HG03025 (cell line): ENCODE results near the gene CHCHD10.

Experiments used
- ATAC-seq: cut with Tn5 transposase; IDR thresholded peaks from one replicate; pipeline ENCODE4 v1.9.1; 2021; ENCODE audit warnings: mild to moderate bottlenecking, moderate library complexity; ENCODE audit not compliant: unreplicated experiment, low FRiP score

Gene CHCHD10

DNA sequence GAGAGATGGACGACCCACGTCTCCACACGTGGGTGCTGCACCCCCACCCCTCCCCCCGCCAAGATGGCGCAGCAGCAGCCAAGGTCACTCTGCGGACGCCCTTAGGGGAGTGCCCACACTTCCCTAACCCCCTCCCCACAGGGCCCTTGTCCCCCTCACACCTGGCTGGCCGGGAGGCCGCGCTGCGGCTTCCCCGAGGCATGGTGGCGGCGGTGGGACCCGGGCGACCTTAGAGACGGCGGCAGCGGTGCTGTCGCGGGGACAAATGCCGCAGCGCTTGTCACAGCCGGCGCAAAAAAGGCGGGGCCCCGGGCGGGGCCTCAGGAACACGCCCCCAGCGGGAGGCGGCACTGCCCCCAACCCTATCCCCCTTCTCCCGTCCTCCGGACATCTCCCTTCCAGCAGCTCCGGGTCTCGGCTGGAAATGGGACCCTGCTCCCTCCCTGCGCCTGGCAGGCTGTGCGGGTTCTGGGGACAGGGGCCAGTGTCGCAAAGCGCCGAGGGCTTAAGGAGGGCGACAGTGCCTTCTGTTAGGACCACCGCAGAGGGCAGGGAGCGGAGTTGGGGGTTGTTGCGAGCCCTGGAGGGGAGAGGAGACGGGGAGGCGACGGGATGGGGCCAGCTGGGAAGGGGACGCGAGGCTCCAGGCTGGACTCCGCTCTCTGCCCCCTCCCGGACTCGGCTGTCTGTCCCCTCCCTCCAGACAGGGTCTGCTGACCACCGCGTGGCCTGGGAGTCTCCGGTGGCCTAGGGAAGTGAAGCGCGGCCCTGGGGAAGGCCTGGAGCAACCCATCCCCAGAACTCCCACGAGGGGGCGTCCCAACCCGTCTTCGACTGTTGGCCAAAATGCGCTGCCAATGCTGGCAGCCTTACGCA, at the start of gene CHCHD10:
CHCHD10 (minus strand) TSS at position 300 of the 876 bp plus-strand sequence; CDS start at position 202, 98 bp downstream.
- ATAC-seq, result no peak

DNA sequence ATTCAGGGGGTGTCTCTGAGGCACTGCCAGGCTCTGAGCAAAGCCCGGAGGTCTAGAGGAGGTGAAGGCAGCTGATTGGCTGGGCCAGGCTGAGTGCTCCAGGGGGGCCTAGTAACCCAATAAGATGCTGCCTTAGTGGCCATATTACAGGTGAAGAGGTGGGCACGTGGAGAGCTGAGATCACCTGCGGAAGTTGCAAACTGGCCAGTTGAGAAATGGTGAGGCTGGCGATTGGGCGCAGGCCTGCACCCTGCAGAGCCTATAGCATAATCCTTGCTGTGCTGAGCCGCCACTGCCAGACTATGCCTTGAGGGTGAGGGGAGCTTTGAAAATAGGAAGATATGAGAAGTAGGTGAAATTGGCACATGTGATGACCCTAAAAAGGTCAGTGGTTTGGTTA, 49.4 kb upstream of the CHCHD10 start:
- no peak for ATAC-seq

DNA sequence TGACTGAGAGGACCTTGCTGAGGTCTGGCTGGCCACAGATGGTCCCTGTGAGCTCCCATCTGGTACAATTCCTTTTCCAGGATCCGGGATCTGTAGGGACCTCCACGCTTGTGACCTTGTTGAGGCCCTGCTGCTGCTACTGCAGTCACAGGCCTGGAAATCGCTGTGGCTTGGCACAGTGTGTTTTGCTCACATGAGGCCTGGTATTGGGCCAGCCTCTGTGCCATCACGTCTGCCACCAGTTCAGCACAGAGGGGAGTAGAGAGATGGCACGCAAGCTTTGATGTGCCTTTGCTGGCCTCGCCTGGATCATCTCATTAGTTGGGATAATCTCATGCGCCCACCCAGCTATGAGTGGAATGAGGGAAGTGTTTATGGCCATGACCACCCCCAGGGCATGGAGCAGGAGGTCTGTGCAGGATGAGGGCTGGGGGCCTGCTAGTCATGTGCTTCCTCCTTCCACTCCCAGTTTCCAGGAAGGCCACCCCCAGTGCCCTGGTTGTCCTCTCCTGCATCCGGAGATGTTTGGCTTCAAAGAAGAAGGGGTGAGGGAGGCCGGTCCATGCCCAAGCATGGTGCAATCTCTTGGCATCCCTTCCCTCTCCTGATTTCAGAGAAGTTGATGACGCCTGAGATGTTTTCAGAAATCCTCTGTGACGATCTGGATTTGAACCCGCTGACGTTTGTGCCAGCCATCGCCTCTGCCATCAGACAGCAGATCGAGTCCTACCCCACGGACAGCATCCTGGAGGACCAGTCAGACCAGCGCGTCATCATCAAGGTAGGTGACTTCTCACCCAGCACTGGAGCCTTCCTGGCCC, 48.6 kb upstream of the CHCHD10 start:
- ATAC-seq, result no peak

DNA sequence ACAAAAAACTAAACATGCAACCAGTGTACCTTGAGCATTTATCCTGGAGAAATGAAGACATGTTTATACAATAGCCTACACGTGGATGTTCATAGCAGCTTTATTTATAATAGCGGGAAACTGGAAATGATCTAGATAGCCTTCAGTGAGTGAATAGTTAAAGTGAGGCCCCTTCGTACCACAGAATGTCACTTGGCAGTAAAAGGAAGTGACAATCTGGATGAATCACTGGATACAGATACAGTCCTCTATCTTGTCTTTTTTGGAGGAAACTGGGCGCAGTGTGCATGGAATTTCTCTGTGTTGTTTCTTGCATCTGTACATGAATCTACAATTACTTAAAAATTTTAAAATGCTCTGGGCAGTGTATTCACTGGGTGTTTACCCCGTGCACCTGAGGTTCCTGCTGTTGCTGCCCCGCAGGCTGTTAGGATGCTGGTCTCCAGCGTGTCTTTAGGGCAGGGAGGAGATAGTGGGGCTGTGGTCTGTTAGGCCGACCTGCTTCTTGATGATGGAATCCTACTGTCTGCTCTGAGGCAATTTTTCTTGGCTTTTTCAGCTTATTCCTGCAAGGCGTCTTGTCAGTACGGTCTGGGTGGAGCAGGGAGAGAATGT, 47.9 kb upstream of the CHCHD10 start:
- no peak for ATAC-seq

DNA sequence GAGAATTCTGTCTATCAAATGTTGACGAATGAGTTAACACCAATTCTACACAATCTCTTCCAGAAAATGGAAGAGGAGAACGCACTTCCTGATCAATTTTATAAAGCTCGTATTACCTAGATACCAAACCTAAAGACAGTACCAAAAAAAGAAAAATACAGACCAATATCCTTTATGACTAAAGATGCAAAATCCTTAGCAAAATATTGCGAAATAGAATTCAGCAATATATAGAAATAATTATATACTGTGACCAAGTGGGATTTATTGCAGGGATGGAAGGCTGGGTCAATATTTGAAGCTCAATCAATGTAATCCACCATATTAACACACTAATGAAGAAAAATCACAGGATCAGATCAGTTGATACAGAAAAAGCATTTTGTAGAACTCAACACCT, 44.6 kb upstream of the CHCHD10 start:
- no peak for ATAC-seq

DNA sequence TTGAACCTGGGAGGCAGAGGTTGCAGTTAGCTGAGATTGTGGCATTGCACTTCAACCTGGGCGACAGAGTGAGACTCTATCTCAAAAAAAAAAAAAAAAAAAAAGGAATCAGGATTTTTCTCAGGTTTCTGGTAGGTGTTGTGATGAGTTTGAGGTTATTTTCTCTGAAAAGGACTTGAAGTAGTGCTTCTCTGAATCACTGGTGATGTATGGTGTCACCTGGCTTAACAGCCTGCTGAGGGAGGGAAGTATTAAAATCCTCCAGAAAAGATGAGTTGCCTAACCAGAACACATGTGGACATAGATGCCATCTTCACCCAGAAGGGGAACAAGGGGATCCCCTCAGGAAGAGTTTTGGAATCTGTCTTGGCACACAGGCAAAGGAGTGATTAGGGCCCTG, 39.1 kb upstream of the CHCHD10 start:
- ATAC-seq, result no peak

DNA sequence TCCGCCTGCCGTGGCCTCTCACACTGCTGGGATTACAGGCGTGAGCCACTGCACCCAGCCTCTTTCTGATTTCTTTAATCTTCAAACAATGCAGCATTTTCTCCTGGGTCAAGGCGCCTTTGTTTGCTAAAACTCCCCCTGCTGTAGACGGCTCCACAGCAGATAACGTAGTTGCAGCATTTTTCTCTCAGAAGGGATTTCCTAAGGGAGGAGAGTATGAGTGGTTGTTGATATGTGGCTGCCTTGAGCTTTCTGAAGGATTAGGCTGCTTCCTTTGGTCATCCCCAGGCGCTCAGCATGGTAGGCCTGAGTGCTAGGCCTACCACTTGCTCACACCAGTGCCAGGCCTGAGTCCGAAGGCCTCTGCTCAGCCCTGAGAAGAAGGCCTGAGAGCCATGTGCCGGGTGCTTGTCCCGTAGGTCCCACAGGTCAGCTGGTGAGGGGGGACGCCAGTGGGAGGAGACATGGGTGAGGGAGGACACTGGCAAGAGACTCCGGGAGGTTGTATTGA, 37.1 kb upstream of the CHCHD10 start:
- no peak for ATAC-seq

DNA sequence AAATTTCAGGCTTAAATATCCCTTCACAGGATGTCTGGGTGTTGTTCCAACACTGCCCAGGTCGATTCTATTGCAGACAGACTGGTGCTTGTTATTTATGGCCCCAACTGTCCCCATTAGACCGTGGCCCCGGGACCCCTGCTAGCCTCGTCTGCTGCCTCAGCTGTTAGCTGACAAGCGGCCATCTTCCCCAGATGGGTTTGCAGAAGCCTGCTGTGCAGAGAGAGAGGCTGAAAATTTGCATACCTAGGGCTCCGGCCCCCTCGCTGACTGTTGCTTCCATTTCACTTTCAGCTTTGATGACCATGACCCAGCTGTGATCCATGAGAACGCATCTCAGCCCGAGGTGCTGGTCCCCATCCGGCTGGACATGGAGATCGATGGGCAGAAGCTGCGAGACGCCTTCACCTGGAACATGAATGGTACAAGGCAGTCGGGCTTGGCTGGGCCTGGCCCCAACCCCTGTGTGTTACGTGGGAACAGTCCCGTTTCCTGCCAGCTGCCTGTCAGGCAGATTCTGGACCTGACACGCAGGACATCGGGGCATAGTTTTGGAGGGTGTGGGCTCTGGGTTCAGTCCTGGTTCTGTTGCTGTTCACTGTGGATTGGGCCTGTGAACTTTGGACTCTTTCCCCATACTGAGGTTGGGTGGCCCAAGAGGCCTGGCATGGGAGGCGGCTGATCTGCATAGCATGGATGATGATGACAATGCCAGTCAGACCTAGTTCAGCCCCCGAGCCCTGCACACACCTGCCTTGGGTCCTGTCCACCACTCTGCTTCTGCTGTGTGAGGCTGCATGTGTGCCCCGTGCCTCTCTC, 35.4 kb upstream of the CHCHD10 start:
- no peak for ATAC-seq

DNA sequence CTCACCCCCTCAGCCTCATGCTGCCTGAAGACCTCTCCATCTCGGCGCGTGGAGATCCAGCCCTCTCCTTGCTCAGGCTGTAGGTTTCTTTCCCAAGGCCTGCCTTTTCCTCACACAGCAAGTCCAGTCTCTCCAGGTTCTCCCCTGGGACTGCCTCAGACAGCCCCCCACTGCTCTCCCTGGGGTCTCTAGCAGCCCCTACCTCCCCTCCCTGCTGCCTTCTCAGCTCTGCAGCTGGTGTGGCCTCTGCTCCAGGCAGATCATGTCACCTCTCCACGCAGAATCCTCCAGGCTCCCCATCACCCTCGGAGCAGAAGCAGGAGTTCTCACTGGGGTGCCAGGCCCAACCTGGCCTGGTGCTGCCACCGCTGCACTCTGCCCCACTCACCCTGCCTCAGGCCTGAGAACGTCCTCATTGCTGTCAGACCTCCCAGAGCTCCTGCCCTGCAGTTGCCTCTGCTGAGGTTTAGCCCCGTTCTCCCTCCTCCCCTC, 34.2 kb upstream of the CHCHD10 start:
- no peak for ATAC-seq

DNA sequence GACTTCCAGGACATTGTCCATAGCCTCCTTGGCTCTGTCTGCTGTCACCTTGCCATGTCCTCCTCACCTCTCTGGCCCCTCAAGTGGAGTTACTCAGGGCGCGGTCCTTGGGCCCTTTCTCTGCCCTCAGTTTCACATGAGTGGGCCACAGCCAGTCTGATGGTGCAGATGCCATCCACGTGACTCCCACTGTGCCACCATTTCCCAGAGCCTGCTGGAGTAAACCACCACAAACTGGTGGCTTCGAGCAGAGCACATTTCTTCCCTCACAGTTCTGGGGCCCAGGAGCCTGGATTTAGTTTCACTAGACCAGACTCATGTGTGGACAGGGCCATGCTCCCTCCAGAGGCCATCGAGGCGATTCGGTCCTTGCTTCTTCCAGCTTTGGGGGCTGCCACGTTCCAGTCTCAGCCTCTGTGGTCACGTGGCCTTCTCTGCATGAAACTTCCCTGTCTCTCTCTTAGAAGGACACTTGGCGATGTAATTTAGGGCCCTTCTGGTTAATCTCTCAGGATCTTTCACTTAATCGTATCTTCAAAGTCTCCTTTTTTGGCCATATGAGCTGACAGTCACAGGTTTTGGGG, 33.6 kb upstream of the CHCHD10 start:
- ATAC-seq, result no peak

DNA sequence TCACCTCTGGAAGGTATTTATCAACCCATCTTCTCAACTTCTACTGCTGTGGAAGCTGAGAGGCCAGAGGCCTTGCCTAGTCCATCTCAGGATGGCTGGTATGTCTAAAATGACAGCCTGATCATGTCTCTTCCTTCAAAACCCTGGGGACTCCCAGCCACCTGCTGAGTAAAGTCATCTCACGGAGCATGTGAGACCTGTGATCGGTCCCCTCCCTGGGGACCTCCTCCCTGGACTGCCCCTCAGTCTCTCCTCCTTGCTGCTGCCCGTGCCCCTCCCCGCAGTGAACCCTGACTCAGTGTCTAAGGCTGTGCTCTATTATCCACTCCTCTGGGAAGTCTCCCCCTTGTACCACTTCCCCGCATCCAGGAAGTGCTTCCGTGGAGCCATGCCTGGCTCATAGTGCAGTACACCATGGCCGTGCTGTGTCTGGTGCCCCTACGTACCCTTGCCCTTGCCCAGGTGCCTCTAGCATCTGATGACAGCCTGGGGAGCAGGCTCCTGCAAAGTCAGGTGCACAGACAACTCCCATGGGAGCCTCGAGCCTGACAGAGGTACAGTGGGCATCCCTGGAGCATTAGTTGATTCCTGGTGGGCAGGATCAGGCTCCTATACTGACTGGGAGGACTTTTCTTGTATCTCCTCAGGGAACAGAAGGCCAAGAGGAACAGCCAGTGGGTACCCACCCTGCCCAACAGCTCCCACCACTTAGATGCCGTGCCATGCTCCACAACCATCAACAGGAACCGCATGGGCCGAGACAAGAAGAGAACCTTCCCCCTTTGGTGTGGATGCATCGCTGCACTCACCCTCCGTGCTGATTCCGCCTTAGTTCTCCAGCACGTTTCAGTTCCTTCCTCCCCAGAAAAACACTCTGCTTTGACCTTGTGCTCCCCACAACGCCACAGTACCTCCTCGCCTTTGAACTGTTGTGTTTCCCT, 32.8 kb upstream of the CHCHD10 start:
- ATAC-seq, result no peak

DNA sequence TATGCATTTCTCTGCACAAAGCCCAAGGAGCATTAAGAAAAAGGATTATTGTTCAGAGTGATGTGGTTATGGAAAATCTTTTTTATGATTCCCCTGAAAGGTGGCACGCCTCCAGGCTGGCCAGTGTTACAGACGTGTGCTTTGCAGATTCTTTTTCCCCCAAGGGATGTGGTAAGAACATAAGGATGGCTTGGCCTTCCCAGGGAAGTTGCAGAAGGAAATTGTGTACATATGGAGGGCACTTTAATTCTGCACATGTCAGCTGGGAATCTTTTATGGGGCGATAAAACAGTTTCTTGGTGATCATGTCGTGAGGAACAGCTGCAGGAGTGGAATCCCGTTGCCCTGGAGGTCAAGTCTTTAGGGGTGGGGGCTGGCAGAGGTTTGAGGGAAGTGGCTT, 28.7 kb upstream of the CHCHD10 start:
- ATAC-seq, result no peak

DNA sequence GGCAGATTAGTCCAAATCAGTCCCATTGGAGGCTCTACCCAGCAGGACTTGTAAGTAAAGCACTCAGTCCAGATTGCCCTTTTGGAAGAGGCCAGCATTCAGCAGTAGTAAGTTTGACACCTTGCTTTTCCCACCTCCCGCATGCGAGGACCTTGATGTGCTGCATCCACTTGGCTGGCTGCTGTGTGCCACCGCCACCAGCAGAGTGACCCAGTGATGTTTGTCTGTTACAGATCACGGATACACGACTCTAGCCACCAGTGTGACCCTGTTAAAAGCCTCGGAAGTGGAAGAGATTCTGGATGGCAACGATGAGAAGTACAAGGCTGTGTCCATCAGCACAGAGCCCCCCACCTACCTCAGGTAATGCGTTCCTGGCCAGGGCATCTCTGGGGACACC, 25.6 kb upstream of the CHCHD10 start:
- no peak for ATAC-seq

DNA sequence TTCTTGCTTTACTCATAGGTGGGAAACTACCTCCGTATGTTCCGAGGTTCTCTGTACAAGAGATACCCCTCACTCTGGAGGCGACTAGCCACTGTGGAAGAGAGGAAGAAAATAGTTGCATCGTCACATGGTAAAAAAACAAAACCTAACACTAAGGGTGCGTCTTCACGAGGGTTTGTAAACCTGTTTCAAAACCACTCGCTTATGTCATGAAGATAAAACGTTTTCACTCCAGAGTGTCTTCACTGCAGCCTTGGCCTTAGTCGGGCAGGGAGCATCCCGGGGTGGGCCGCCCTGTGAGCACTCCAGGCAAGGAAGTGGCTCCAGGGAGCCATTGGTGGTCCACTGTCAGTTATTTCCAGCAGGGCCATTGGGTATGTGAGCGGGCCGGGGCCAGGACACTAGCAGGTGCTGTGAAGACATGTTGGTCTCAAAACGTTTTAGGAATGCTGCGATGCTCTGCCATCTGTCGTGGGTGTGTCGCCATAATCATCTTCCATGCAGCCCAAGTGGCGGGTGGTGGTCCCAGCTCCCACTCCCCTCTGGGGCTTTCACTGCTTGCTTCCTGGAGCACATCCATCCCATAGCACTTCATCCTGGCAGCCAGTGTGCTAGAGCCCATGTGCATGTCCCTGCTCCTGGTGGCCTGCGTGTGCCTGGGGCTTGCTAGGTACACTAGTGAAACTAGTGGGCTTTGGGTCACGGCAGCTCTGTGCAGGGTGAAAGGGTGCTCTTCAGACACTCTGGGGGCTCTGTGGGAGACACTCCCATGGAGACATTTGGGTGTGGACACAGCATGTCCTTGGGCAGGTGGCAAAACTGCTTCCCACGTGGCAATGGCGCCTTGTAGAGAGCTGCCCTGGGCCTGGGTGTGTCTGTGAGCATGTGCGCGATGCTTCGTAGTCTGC, 24.2 kb upstream of the CHCHD10 start:
- no peak for ATAC-seq

DNA sequence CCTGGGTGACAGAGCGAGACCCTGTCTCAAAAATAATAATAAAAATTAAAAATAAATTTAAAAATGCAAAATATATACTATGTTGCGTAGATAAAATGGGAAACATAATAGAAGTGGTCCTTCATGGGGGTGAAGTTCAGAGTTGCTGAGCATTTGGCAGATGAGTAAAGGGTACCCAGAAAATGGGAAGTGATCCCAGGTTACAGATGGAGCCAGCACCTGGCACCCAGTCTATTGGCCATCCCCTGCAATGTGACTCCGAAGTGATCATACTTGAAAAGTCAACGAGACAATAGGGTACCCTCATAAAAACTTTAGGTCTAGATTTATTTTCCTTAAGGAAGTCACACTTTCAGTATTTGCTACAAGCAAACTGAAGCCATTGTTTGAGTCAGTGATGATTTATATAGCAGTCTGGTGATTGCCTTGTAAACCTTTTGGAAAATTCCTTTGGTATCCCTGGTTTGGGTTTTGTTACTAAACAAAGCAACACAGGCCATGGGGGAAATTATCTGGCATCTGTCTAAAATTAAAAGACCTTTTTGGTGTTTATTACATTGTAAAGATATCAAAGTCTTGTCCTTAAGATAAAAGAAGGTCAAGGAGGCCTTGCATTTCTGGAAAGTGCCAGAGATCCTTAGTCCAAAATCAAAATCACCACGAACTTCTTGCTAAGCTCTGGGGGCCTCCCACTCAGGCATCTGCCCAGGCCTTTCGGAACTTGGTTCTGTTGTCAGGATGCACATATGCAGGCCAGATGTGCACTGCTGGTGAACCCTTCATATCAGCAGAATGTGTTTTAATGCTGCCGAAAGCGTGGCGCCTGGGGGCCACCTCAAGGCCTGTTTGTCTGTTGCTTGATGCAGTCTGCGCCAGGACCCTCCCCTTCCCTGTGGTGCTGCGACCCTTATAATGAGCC, 23.3 kb upstream of the CHCHD10 start:
- no peak for ATAC-seq

DNA sequence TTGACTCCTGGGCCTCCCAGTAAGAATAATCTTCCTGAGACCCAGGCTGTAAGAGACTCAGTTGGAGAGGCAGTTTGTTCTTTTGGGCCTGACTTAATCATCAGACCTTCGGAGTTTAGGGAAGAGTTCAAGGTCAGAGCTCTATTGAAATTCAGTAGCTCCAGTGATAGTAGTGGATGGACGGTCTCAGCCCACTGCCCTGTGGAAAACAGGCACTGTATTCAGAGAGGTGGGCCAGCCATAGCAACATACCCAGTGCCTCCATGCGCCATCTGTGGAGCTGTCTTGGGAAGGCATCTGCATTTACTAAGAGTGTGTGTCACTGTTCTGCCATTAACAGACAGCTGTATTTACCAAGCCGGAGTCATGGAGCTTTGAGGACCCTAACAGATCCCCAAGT, 21.9 kb upstream of the CHCHD10 start:
- no peak for ATAC-seq

DNA sequence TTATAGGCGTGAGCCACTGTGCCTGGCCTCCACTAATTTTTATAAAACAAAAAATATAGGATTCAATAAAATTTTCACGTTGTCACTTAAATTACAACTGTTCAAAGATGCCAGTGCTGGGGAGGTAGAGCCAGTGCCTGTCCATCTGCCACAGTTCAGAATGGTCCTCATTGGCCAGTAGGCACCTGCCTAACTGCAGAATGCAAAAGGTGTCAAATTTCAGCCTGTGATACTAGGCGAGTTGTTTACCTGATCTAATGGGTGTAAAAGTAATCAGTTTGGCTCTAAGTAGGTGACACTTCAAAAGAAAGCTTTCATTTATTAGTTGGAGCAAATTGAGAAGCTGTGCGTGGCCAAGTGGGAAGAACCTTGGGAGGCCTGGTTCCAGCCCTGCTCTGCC, 21.3 kb upstream of the CHCHD10 start:
- no peak for ATAC-seq
